GM21515 (cell line): ENCODE results near the gene BEST2.
"Not testable (repeated sequence)": the region's sequence is repeated elsewhere in the genome, so short reads cannot be mapped to it uniquely, and the experiment has no call there.

Source experiments
- ATAC-seq: cut with Tn5 transposase; IDR thresholded peaks from one replicate; pipeline ENCODE4 v1.9.1; 2021; ENCODE audit not compliant: unreplicated experiment

BEST2 gene

GRCh38 chr19:12751635-12752034 lies at the start of gene BEST2:
BEST2 (plus strand) TSS chr19:12751791; CDS start chr19:12752593, 802 bp downstream.
- ATAC-seq: no peak

DNA sequence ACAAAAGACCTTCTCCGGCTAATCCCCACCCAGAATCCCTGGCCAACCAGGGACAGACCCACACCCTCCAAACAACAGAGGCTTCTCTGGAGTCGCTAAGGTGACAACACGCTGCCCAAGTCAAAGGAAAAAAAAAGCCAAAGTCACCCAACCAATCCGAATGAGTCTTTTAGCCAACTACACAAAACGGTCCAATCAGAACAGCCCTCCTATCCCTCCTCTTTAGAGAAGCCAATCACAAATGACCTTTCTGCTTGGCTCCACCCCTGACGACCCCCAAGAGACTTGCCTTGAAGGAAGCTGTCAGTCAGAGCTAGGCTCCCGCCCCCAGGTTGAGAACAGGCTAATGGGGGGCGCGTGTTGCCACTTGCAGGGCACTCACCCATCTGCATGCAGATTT lies 48.5 kb upstream of the BEST2 start:
- no peak for ATAC-seq

GRCh38 chr19:12705169-12705568 lies 46.4 kb upstream of the BEST2 start:
- no peak for ATAC-seq

- no peak for ATAC-seq
Measured at GRCh38 chr19:12705654-12706331, 45.8 kb upstream of the BEST2 start.

- no peak for ATAC-seq
Measured at GRCh38 chr19:12706332-12706718, 45.3 kb upstream of the BEST2 start.

GRCh38 chr19:12708641-12709040 lies 43.0 kb upstream of the BEST2 start:
- ATAC-seq: no peak

- ATAC-seq: no peak
Measured at GRCh38 chr19:12711187-12711586, 40.4 kb upstream of the BEST2 start.

DNA sequence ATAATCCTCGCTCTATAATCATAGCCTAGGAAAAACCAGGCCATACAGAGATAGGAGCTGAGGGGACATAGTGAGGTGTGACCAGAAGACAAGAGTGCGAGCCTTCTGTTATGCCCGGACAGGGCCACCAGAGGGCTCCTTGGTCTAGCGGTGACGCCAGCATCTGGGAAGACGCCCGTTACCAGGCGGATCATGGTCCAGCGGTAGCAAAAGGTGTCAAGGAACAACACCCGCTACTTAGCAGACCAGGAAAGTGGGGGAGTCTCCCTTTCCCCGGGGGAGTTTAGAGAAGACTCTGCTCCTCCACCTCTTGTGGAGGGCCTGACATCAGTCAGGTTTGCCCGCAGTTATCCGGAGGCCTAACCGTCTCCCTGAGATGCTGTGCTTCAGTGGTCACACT lies 39.5 kb upstream of the BEST2 start:
- ATAC-seq: not testable (repeated sequence)

DNA sequence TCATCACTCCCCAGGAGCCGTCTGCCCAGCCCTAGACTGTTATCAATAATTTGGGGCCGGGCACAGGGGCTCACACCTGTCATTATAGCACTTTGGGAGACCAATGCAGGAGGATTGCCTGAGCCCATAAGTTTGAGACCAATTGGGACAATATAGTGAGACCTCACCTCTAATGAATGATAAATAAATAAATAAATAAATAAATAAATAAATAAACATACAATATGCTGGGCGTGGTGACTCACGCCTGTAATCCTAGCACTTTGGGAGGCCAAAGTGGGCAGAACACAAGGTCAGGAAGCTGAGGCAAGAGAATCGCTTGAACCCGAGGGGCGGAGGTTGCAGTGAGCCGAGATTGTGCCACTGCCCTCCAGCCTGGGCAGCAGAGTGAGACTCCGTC lies 38.3 kb upstream of the BEST2 start:
- ATAC-seq: not testable (repeated sequence)

DNA sequence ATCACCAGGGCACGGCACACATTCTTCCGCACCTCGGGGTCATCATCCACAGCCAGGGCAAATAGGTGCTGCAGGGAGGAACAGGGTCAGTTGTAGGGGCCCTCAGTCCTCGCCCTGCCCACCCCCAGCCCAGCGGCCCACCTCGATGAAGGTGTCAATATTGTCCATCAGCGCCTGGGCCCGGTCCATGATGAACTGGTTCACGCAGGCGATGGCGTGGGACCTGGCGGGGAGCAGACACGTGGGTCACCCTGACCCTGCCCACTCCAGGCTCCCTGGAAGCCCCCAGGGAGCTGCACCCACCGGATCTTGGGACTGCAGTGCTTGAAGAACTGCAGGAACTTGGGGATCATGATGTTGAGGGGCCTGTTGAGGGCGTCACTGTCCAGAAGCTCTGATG lies 36.5 kb upstream of the BEST2 start:
- no peak for ATAC-seq

- no peak for ATAC-seq
Measured at GRCh38 chr19:12715929-12716328, 35.7 kb upstream of the BEST2 start.

DNA sequence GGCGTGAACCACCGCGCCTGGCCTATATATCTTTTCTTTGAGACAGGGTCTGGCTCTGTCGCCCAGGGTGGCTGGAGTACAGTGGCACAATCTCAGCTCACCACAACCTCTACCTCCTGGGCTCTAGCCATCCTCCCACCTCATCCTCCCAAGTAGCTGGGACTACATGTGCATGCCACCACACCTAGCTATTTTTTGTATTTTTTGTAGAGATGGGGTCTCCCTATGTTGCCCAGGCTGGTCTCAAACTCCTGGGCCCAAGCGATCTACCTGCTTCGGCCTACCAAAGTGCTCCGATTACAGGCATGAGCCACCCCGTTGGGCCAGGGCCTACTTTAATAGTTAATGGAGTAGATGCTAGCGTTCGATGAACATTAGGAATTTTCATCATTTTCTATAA lies 31.3 kb upstream of the BEST2 start:
- no peak for ATAC-seq

GRCh38 chr19:12720851-12721655 lies 30.5 kb upstream of the BEST2 start:
- ATAC-seq: no peak

- ATAC-seq: peak; percentile 29
Measured at GRCh38 chr19:12721656-12722565, 29.7 kb upstream of the BEST2 start.

DNA sequence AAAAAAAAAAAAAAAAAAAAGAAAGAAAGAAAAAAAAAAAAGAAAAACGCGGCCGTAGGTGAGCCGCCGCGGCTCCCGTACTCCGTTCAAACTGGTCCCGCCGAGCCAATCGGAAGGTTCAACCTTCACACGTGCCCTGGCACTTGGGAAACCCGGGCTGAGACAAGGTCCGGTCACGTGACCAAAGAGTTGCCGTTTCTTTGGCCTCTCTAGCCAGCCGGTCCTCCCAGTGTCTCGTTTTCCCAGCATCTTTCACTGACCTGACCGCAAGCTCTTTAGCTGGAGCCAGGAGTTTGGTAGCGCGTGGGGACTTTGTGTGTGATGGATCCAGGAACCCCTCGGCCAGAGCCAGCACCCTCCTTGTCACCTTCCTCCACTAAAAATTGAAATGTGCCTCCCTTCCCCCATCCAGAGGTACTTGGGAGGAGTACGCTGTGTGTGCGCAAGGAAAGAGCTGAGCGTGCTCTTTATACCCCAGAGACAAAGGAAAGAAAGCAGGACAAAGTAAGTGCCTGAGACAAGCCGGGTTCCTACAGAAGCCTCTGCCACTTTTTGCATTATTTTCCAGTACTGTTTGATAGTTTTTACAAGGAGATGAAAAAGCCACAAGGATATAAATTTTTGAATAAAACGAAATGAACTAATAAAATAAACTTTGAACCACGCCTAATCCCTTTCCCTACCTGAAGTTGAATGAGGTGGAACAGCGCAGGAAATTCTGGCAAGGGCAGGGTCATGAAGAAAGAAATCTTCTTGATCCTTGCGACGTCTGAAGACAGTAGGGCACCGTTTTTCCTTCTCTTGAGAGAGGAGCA lies 28.8 kb upstream of the BEST2 start:
- peak; percentile 69 for ATAC-seq

DNA sequence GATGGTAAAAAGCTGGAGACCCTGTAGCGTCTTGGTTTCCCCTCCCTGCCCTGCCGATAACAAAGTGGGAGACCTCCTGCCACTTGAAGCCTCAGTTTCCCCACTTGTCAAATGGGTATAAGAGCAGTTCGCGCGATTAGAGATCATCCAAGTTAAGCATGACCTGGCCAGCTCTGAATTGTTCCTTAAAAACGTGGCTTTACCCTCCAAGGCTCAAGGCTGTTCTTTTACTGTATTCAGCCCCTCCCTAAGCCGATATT lies 28.3 kb upstream of the BEST2 start:
- ATAC-seq: no peak

DNA sequence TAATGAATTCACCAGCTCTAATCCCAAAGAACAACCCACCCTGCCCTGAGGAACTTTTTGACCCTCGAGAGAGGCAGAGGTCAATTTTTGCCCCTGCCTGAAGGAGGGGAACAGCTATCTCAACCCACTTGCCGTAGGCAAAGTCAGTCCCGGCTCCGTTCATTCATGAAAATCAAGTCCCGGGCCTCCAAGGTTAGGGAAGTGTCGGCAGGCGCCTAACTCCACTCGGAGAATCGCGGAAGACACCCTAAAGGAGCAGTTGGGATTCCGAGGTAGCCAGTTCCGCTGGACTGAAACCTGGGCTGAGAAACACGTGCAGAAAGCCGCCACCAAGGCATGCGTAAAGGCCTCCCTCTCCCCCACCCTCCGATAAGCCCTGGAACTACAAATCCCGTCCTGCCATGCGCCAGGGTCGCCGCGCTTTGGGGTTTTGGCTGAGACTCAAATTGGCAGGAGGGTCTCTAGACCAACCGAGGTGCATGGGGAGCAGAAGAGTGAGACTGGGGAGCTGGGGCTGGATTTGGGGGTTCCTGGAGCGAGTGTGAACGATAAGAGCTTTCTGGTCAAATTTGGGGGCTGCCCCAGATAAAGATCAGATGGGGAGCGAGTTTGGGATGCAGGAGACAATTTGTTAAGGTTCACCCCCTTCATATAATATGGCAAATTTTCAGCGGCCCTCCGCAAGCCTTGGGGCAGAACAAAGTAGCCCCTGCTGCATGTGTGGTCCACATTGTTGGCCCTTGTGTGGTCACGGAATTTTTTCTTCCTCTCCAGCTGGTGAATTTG lies 27.8 kb upstream of the BEST2 start, which contains the start of gene TNPO2:
Gene TNPO2 (minus strand): TSS at position 292 of the 786 bp plus-strand sequence. CDS start 2,955 bp downstream, outside the sequence.
- no peak for ATAC-seq

DNA sequence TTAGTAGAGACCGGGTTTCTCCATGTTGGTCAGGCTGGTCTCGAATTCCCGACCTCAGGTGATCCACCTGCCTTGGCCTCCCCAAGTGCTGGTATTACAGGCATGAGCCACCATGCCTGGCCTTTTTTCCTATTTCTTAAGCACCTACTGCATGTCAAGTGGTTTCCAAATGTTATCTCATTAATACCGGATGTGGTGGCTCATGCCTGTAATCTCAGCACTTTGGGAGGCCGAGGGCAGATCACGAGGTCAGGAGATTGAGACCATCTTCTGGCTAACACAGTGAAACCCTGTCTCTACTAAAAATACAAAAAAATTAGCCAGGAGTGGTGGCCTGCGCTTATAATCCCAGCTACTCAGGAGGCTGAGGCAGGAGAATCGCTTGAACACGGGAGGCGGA lies 26.0 kb upstream of the BEST2 start:
- not testable (repeated sequence) for ATAC-seq

- ATAC-seq: no peak
Measured at GRCh38 chr19:12726988-12727316, 24.6 kb upstream of the BEST2 start.
